Lower lobe of right lung (tissue), 2 donors: ENCODE results near the gene PLXNA3. TPM values are rescaled to one million over a fixed set of nuclear protein-coding genes. Genes with fewer than 3 reads are reported as not detected.

Experiments used
- ATAC-seq, 2 donors: fragments of 200-7000 bp; cut with Tn5 transposase; one replicate each; pipeline ENCODE4 v1.9.1; 2020 to 2022; ENCODE audit warnings: mild to moderate bottlenecking in 2 of 2, moderate library complexity in 2 of 2
- DNase-seq: peaks from one replicate; pipeline ENCODE4 v3.0.0-alpha.2; 2020
- H3K27ac ChIP-seq: fragments of 200-600 bp; one replicate; pipeline ENCODE4 v1.8.0; 2022
- H3K27me3 ChIP-seq: fragments of 200-600 bp; one replicate; pipeline ENCODE4 v1.8.0; 2022; ENCODE audit warnings: low read depth
- H3K36me3 ChIP-seq: fragments of 200-600 bp; one replicate; pipeline ENCODE4 v1.8.0; 2022; ENCODE audit warnings: mild to moderate bottlenecking
- H3K4me1 ChIP-seq: fragments of 200-600 bp; one replicate; pipeline ENCODE4 v1.8.0; 2022
- H3K4me3 ChIP-seq: fragments of 200-600 bp; one replicate; pipeline ENCODE4 v1.8.0; 2022; ENCODE audit warnings: mild to moderate bottlenecking
- H3K9me3 ChIP-seq: fragments of 200-600 bp; one replicate; pipeline ENCODE4 v1.8.0; 2022
- intact Hi-C: fragments of 100-400 bp; cut with DNase I; formaldehyde crosslinking; loops from one replicate; pipeline ENCODE4 v1.11.0; 2022
- total RNA-seq: library from RNA; stranded (reverse); fragmentation: NEBNext Ultra II Directional; extraction: Animal tissue kit (Norgen Biotek cat#: 25700); gene quantifications from one replicate; pipeline ENCODE4 v1.2.1, GENCODE V29; 2021
- TF ChIP-seq, protein P1 (sequence below): fragments of 200-600 bp; IDR thresholded peaks from one replicate; pipeline ENCODE4 v1.8.0; 2022; ENCODE audit warnings: antibody characterized with exemption, mild to moderate bottlenecking
- donor health status: DM: no; HTN: yes; CAD: no; lungs with severe emphysema.

The PLXNA3 gene
- total RNA-seq, 1 donor from 2014 or later, result 49.0 TPM

DNA sequence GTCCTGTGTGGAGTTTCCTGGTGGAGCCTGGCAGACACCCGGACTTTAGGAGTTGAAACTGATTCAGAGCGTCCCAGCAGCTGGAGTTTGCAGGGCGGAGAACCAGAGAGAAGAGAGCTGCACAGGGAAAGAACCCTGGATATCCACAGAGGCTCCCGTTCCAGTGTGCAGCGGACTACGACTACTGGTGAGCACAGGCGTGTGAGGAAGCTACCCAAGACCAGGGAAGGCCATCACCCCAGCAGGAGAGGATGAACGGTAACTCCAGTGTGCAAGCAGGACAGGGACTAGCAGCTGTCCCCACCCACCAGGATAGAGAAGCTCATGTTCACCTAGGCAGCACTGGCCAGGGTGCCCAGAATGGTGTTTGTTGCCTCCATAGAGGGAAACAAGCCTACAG is 18.7 kb downstream of the PLXNA3 start:
- DNase-seq (no peak), ATAC-seq (no peak)
- no peak overlapping the region for H3K4me3 ChIP-seq
- intact Hi-C loops, result no loop called here
- peaks cover 3% of the 10 kb centered on the region for H3K36me3 ChIP-seq
- no peak overlapping the region for H3K27ac ChIP-seq
- H3K4me1 ChIP-seq, result peaks cover 8% of the 10 kb centered on the region
- TF ChIP-seq, protein P1, sequence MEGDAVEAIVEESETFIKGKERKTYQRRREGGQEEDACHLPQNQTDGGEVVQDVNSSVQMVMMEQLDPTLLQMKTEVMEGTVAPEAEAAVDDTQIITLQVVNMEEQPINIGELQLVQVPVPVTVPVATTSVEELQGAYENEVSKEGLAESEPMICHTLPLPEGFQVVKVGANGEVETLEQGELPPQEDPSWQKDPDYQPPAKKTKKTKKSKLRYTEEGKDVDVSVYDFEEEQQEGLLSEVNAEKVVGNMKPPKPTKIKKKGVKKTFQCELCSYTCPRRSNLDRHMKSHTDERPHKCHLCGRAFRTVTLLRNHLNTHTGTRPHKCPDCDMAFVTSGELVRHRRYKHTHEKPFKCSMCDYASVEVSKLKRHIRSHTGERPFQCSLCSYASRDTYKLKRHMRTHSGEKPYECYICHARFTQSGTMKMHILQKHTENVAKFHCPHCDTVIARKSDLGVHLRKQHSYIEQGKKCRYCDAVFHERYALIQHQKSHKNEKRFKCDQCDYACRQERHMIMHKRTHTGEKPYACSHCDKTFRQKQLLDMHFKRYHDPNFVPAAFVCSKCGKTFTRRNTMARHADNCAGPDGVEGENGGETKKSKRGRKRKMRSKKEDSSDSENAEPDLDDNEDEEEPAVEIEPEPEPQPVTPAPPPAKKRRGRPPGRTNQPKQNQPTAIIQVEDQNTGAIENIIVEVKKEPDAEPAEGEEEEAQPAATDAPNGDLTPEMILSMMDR, result no peak
- H3K9me3 ChIP-seq, result no peaks in the 10 kb centered on the region
- no peaks in the 10 kb centered on the region for H3K27me3 ChIP-seq

GRCh38 chrX:154477891-154478477 is 19.9 kb downstream of the PLXNA3 start:
- ATAC-seq, result no peak
- Histone ChIP-seq H3K27me3 (no peaks in the 10 kb centered on the region), H3K27ac (peak overlapping the region; percentile 82), H3K36me3 (peaks cover 3% of the 10 kb centered on the region), H3K4me3 (peak overlapping the region; percentile 57), H3K4me1 (peaks cover 8% of the 10 kb centered on the region), H3K9me3 (no peaks in the 10 kb centered on the region)
- TF ChIP-seq, protein P1, result no peak
- DNase-seq, result no peak
- intact Hi-C loops, result no loop called here

- TF ChIP-seq, protein P1, result no peak
- Histone ChIP-seq H3K4me1 (peaks cover 8% of the 10 kb centered on the region), H3K9me3 (no peaks in the 10 kb centered on the region), H3K27me3 (no peaks in the 10 kb centered on the region), H3K27ac (peak within 1 kb of the TSS; percentile 82), H3K4me3 (peak within 1 kb of the TSS; percentile 57), H3K36me3 (peaks cover under 1% of the 10 kb centered on the region)
- ATAC-seq (peak; percentile 98 to 99), DNase-seq (peak; percentile 94)
- intact Hi-C loops, result no loop called here
Measured at GRCh38 chrX:154478728-154479622, 20.9 kb downstream of the PLXNA3 start, which contains the start of gene LAGE3. LAGE3 (minus strand) TSS chrX:154479281; CDS start chrX:154478915, 366 bp downstream.

DNA sequence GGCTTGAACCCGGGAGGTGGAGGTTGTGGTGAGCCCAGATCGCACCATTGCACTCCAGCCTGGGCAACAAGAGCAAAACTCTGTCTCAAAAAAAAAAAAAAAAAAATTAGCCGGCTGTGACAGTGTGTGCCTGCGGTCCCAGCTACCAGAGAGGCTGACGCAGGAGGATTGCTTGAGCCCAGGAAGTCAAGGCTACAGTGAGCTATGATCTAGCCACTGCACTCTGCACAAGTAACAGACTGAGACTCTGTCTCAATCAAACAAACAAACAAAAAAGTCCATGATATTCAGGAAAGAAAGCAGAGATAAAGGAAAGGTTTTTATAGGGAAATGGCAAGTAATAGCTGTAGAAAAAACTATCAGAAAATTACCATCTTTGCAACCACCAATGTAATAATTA is 23.1 kb downstream of the PLXNA3 start:
- Histone ChIP-seq H3K27me3 (no peaks in the 10 kb centered on the region), H3K9me3 (no peaks in the 10 kb centered on the region), H3K27ac (no peak overlapping the region), H3K36me3 (peaks cover 14% of the 10 kb centered on the region), H3K4me1 (peaks cover 15% of the 10 kb centered on the region), H3K4me3 (no peak overlapping the region)
- no peak for DNase-seq
- TF ChIP-seq, protein P1, result no peak
- intact Hi-C loops, result no loop called here
- no peak for ATAC-seq

DNA sequence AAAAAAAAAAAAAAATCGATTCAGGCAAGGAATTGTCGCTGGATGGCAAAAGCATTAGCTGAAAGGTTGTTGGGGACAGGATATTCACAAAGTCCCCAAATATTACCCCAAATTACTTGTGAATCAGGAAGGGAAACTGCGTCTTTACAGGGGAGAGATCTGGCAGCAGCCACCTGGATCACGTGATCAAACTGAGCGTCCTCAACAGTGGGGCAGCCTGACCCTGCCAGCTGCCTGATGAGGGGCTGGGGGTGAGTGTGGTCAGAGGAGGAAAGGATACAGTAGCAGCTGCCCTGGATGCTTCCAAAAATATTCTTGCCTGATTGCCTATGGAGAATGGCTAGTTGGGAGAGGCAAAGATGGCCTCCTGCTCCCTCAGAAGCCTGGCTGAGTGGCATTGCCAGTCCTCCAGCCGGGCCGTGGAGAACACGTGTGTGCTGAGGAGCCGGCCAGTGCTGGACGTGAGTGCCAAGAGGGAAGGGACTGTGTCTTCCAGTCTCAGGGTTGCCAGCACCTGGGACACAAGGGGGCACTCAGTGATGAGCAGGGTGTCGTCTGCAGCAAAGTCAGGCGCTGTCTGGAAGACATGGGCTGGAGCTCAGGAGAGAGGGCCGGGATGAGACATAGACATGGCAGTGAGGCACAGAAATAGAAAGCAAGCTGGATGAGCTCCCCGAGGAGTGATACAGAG is 24.0 kb downstream of the PLXNA3 start:
- Histone ChIP-seq H3K4me3 (no peak overlapping the region), H3K9me3 (no peaks in the 10 kb centered on the region), H3K27me3 (no peaks in the 10 kb centered on the region), H3K4me1 (peaks cover 17% of the 10 kb centered on the region), H3K36me3 (peaks cover 14% of the 10 kb centered on the region), H3K27ac (no peak overlapping the region)
- DNase-seq (no peak), ATAC-seq (no peak)
- intact Hi-C loops, result no loop called here
- TF ChIP-seq, protein P1, result no peak
